GM18861 (cell line): ENCODE data around the gene MDC1.
"Not testable (repeated sequence)": the region's sequence is repeated elsewhere in the genome, so short reads cannot be mapped to it uniquely, and the experiment has no call there.

ENCODE experiments used
- ATAC-seq: cut with Tn5 transposase; IDR thresholded peaks from one replicate; pipeline ENCODE4 v1.9.1; 2021; ENCODE audit not compliant: unreplicated experiment

Gene MDC1

DNA sequence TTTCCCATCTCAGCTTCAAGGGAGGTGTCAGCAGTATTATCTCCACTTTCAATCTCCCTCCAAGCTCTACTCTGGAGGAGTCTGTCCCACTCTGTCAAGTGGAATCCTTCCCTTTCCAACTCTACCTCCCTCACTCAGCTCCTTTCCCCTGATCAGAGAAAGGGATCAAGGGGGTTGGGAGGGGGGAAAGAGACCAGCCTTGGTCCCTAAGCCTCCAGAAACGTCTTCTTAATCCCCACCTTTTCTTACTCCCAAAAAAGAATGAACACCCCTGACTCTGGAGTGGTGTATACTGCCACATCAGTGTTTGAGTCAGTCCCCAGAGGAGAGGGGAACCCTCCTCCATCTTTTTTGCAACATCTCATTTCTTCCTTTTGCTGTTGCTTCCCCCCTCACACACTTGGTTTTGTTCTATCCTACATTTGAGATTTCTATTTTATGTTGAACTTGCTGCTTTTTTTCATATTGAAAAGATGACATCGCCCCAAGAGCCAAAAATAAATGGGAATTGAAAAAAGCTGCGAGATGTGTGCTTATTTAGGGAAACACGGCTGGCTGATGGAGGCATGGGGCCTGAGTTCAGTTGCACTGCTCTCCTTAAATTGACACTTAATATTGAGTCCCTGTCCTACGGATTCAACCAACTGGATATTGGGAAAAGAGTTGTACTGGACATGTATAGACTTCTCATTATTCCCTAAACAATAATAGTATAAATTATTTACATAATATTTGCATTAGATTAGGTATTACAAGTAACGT is 8.0 kb upstream of the MDC1 start:
- ATAC-seq, result no peak

- not testable (repeated sequence) for ATAC-seq
Observed at GRCh38 chr6:30723843-30724741, 7.0 kb upstream of the MDC1 start.

GRCh38 chr6:30723159-30723842 is 6.2 kb upstream of the MDC1 start:
- not testable (repeated sequence) for ATAC-seq

DNA sequence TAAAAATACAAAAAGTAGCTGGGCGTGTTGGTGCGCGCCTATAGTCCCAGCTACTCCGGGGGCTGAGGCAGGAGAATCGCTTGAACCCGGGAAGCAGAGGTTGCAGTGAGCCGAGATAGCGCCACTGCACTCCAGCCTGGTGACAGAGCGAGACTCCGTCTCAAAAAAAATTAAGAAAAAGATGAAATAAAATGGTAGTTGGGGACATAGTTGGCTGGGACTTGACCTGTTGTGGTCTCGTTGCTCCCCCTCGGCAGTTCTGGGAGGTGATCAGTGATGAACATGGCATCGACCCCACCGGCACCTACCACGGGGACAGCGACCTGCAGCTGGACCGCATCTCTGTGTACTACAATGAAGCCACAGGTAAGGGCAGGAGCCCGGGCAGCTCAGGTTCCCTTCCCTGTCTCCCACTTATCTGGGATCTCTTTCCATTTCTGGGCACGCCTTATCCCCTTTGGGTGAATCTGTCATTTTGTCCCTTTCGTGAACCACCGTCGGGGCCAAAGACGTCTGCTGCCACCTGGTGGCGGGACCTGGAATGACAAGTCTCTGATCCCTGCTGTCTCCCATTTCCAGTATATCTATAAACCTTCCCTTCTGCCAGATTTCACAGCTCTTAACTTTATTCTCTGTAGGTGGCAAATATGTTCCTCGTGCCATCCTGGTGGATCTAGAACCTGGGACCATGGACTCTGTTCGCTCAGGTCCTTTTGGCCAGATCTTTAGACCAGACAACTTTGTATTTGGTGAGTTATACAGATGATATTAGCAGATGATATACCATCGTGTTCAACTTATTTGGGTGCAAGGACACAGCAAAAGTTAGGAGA is 5.4 kb upstream of the MDC1 start:
- no peak for ATAC-seq

DNA sequence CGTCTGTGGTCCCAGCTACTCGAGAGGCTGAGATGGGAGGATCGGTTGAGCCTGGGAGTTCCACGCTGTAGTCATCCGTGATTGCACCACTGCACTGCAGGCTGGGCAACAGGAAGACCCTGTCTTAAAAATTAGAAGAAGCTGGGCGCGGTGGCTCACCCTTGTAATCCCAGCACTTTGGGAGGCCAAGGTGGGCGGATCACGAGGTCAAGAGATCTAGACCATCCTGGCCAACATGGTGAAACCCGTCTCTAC is 4.9 kb upstream of the MDC1 start:
- not testable (repeated sequence) for ATAC-seq

- peak; percentile 23 for ATAC-seq
Observed at GRCh38 chr6:30721198-30722024, 4.3 kb upstream of the MDC1 start.

- ATAC-seq, result no peak
Observed at GRCh38 chr6:30720738-30721197, 3.7 kb upstream of the MDC1 start.

GRCh38 chr6:30719791-30720737 is 3.0 kb upstream of the MDC1 start, which contains the start of gene TUBB:
TUBB (plus strand) TSS chr6:30720352; CDS start chr6:30720507, 155 bp downstream.
- ATAC-seq, result peak; percentile 42

DNA sequence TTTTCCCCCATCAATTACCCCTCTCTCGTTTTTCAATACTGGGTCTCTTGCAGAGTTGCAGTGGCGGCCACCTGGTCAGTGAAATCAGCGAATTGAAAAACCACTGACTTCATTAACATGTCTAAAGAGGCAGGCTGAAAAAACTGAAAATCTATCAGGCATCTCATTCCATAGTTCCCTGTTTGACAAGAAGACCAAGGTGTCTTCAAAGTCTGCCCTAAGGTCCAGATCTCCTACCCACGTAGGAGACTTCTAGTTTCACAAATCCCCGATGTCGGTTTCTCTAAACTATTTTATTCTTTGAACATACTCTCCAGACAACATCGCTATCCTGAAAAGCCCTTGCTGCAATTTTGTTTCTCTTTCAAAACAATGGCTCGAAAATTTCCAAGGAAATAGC is 2.3 kb upstream of the MDC1 start:
- no peak for ATAC-seq

- ATAC-seq, result not testable (repeated sequence)
Observed at GRCh38 chr6:30717845-30718720, 1.0 kb upstream of the MDC1 start.

GRCh38 chr6:30716879-30717128 is 277 bp downstream of the MDC1 start:
- ATAC-seq, result no peak

DNA sequence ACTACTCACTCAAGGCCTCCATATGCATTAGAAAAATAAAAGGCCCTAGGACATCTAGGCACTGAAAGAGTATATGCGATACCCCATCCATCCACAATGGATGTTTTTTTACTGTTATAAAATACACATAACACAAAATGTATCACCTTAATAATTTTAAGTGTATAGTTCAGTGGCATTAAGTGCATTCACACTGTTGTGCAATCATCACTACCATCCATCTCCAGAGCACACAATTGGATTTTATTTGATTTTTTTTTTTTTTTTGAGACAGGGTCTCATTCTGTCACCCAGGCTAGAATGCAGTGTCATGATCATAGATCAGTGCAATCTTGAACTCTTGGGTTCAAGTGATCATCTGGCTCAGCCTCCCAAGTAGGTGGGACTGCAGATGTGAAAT is 2.8 kb downstream of the MDC1 start:
- no peak for ATAC-seq

- no peak for ATAC-seq
Observed at GRCh38 chr6:30712441-30712945, 4.6 kb downstream of the MDC1 start.

- ATAC-seq, result no peak
Observed at GRCh38 chr6:30711758-30712380, 5.2 kb downstream of the MDC1 start.

GRCh38 chr6:30709101-30709868 is 7.8 kb downstream of the MDC1 start:
- ATAC-seq, result no peak

DNA sequence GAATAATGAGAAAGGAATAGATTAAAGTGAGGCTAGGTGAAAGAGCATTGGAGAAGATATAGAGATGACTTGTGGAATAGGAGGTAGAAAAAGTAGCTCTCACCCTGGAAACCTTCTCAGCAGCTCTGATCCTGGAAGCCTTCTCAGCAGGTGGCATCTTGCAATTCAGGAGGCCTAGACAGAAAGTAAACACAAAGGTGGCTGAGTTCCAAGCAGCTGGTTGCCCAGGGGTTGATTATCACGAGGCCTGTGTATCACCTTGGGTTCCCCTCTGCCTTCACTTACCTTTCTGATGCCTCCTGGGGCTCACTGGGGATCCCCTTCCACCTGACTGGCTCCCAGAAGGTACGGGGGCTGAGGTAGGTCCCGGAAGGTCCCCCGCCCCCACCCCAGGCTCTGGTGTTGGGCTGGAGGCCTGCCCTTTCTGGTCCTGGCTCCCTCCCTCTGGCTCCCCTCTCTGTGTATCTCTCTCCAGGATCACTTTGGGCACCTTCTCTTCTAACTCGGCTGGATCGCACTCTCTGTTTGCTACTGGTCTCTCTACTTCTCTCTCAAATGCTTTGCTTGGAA is 9.7 kb downstream of the MDC1 start:
- ATAC-seq, result no peak
